GM19452 (cell line): ENCODE measurements around the gene USP4.
"Not testable (repeated sequence)": the region's sequence is repeated elsewhere in the genome, so short reads cannot be mapped to it uniquely, and the experiment has no call there.

Source experiments
- ATAC-seq: cut with Tn5 transposase; IDR thresholded peaks from one replicate; pipeline ENCODE4 v1.9.1; 2021; ENCODE audit not compliant: unreplicated experiment

The USP4 gene

GRCh38 chr3:49351521-49352011 is 11.7 kb upstream of the USP4 start:
- ATAC-seq = no peak

- no peak for ATAC-seq
Observed at GRCh38 chr3:49349348-49350114, 9.7 kb upstream of the USP4 start.

GRCh38 chr3:49348361-49348760 is 8.5 kb upstream of the USP4 start:
- not testable (repeated sequence) for ATAC-seq

- no peak for ATAC-seq
Observed at GRCh38 chr3:49346797-49347251, 7.0 kb upstream of the USP4 start.

- no peak for ATAC-seq
Observed at GRCh38 chr3:49343163-49343562, 3.3 kb upstream of the USP4 start.

- ATAC-seq = no peak
Observed at GRCh38 chr3:49341996-49342395, 2.1 kb upstream of the USP4 start.

- peak; percentile 8 for ATAC-seq
Observed at GRCh38 chr3:49339581-49339940, 292 bp downstream of the USP4 start.

GRCh38 chr3:49333916-49334633 is 5.8 kb downstream of the USP4 start:
- ATAC-seq = no peak

- ATAC-seq = no peak
Observed at GRCh38 chr3:49333091-49333490, 6.8 kb downstream of the USP4 start.

GRCh38 chr3:49329186-49329585 is 10.7 kb downstream of the USP4 start:
- no peak for ATAC-seq

- ATAC-seq = not testable (repeated sequence)
Observed at GRCh38 chr3:49328350-49328749, 11.5 kb downstream of the USP4 start.

- ATAC-seq = no peak
Observed at GRCh38 chr3:49327485-49327884, 12.4 kb downstream of the USP4 start.

GRCh38 chr3:49324768-49325167 is 15.1 kb downstream of the USP4 start:
- ATAC-seq = no peak

- no peak for ATAC-seq
Observed at GRCh38 chr3:49316696-49317457, 23.0 kb downstream of the USP4 start.

GRCh38 chr3:49313896-49314688 is 25.8 kb downstream of the USP4 start:
- ATAC-seq = no peak

GRCh38 chr3:49311283-49311682 is 28.6 kb downstream of the USP4 start:
- ATAC-seq = no peak

GRCh38 chr3:49310677-49311076 is 29.2 kb downstream of the USP4 start:
- ATAC-seq = no peak

- no peak for ATAC-seq
Observed at GRCh38 chr3:49305608-49306007, 34.2 kb downstream of the USP4 start.

- ATAC-seq = no peak
Observed at GRCh38 chr3:49302613-49303012, 37.2 kb downstream of the USP4 start.

GRCh38 chr3:49300595-49300994 is 39.3 kb downstream of the USP4 start:
- ATAC-seq = no peak

GRCh38 chr3:49298511-49298910 is 41.3 kb downstream of the USP4 start:
- ATAC-seq = no peak
